ENCODE data around the gene C1orf146.

The C1orf146 gene

GRCh38 chr1:92191726-92192125, 26.0 kb upstream of the C1orf146 start:
- no peak for TF ChIP-seq YY1 (IDR thresholded peaks at IDR 0.05; ENCODE audit: low read depth)
- no peak for TF ChIP-seq CREB1 (IDR thresholded peaks at IDR 0.05; ENCODE audit: low read depth)
- TF ChIP-seq FOXM1 (IDR thresholded peaks at IDR 0.05; ENCODE audit: borderline replicate concordance, low read depth): no peak
- TF ChIP-seq CEBPB (IDR thresholded peaks at IDR 0.05): no peak
- TF ChIP-seq ZBTB7A (IDR thresholded peaks at IDR 0.05; ENCODE audit: low read depth): no peak

GRCh38 chr1:92192246-92192645, 25.5 kb upstream of the C1orf146 start:
- TF ChIP-seq, protein P1, sequence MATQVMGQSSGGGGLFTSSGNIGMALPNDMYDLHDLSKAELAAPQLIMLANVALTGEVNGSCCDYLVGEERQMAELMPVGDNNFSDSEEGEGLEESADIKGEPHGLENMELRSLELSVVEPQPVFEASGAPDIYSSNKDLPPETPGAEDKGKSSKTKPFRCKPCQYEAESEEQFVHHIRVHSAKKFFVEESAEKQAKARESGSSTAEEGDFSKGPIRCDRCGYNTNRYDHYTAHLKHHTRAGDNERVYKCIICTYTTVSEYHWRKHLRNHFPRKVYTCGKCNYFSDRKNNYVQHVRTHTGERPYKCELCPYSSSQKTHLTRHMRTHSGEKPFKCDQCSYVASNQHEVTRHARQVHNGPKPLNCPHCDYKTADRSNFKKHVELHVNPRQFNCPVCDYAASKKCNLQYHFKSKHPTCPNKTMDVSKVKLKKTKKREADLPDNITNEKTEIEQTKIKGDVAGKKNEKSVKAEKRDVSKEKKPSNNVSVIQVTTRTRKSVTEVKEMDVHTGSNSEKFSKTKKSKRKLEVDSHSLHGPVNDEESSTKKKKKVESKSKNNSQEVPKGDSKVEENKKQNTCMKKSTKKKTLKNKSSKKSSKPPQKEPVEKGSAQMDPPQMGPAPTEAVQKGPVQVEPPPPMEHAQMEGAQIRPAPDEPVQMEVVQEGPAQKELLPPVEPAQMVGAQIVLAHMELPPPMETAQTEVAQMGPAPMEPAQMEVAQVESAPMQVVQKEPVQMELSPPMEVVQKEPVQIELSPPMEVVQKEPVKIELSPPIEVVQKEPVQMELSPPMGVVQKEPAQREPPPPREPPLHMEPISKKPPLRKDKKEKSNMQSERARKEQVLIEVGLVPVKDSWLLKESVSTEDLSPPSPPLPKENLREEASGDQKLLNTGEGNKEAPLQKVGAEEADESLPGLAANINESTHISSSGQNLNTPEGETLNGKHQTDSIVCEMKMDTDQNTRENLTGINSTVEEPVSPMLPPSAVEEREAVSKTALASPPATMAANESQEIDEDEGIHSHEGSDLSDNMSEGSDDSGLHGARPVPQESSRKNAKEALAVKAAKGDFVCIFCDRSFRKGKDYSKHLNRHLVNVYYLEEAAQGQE (IDR thresholded peaks at IDR 0.05; ENCODE audit: low read depth): no peak
- no peak for TF ChIP-seq EGR1 (IDR thresholded peaks at IDR 0.05)
- TF ChIP-seq NFIC (IDR thresholded peaks at IDR 0.05): no peak
- TF ChIP-seq EP300 (IDR thresholded peaks at IDR 0.05; ENCODE audit: borderline replicate concordance): no peak
- TF ChIP-seq USF1 (IDR thresholded peaks at IDR 0.05): no peak
- TF ChIP-seq ZBTB7A (IDR thresholded peaks at IDR 0.05; ENCODE audit: low read depth): no peak
- no peak for TF ChIP-seq MAX (IDR thresholded peaks at IDR 0.05)
- TF ChIP-seq RAD21 (IDR thresholded peaks at IDR 0.05; ENCODE audit: low read depth): no peak
- no peak for TF ChIP-seq CEBPB (IDR thresholded peaks at IDR 0.05)
- no peak for TF ChIP-seq FOXM1 (IDR thresholded peaks at IDR 0.05; ENCODE audit: borderline replicate concordance, low read depth)
- TF ChIP-seq TCF12 (IDR thresholded peaks at IDR 0.05; ENCODE audit: low read depth): no peak
- no peak for TF ChIP-seq YY1 (IDR thresholded peaks at IDR 0.05; ENCODE audit: low read depth)
- TF ChIP-seq TAF1 (IDR thresholded peaks at IDR 0.05; ENCODE audit: low read depth): no peak
- no peak for TF ChIP-seq TEAD4 (IDR thresholded peaks at IDR 0.05)
- TF ChIP-seq CREB1 (IDR thresholded peaks at IDR 0.05; ENCODE audit: low read depth): no peak

DNA sequence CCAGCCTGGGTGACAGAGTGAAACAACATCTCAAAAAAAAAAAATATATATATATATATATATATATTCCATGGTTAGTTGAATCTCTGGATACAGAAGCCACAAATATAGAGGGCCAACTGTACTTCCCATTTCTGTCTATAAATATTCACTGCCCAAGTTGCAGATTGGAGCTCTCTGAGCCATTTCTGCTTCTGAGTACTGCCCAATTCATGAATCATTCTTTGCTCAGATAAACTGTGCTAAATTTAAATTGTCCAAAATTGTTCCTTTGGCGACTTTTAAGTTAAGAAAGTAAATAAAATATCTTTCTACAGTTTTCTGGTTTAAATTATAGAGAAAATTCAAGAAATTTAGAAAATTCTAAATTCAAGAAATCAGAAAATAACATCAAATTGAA, 23.2 kb upstream of the C1orf146 start:
- TF ChIP-seq CREB1 (IDR thresholded peaks at IDR 0.05; ENCODE audit: low read depth): no peak
- TF ChIP-seq FOXM1 (IDR thresholded peaks at IDR 0.05; ENCODE audit: borderline replicate concordance, low read depth): no peak
- TF ChIP-seq USF1 (IDR thresholded peaks at IDR 0.05): no peak
- TF ChIP-seq RAD21 (IDR thresholded peaks at IDR 0.05; ENCODE audit: low read depth): no peak
- TF ChIP-seq, protein P1 (IDR thresholded peaks at IDR 0.05; ENCODE audit: low read depth): no peak
- no peak for TF ChIP-seq MAX (IDR thresholded peaks at IDR 0.05)
- TF ChIP-seq CEBPB (IDR thresholded peaks at IDR 0.05): no peak
- no peak for TF ChIP-seq EGR1 (IDR thresholded peaks at IDR 0.05)
- TF ChIP-seq EP300 (IDR thresholded peaks at IDR 0.05; ENCODE audit: borderline replicate concordance): no peak
- no peak for TF ChIP-seq ZBTB7A (IDR thresholded peaks at IDR 0.05; ENCODE audit: low read depth)
- TF ChIP-seq NFIC (IDR thresholded peaks at IDR 0.05): no peak
- TF ChIP-seq TEAD4 (IDR thresholded peaks at IDR 0.05): no peak
- TF ChIP-seq YY1 (IDR thresholded peaks at IDR 0.05; ENCODE audit: low read depth): no peak
- TF ChIP-seq TCF12 (IDR thresholded peaks at IDR 0.05; ENCODE audit: low read depth): no peak
- TF ChIP-seq TAF1 (IDR thresholded peaks at IDR 0.05; ENCODE audit: low read depth): no peak

DNA sequence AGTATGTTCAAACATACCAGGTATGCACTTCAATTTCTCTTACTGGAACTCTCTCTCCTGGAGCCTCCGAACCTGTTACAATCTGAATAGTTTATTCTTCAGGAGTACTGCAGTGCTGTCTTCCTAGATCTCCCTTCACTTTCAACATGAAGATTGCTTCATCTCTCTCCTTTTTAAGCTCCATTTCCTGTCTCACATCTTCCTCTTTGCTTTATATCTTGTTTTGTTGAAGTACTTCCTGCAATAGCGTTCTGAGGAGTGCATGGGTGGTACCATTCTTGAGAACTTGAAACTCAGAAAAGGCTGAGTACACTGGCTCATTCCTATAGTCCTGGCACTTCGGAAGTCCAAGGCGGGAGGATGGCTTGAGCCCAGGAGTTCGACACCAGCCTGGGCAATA, 15.7 kb upstream of the C1orf146 start:
- TF ChIP-seq EGR1 (IDR thresholded peaks at IDR 0.05) (no peak), EP300 (IDR thresholded peaks at IDR 0.05; ENCODE audit: borderline replicate concordance) (no peak), MAX (IDR thresholded peaks at IDR 0.05) (no peak), TEAD4 (IDR thresholded peaks at IDR 0.05) (no peak), YY1 (IDR thresholded peaks at IDR 0.05; ENCODE audit: low read depth) (no peak)
- TF ChIP-seq, protein P1 (IDR thresholded peaks at IDR 0.05; ENCODE audit: low read depth): no peak

Measured in Ishikawa (cell line).